ENCODE results near the gene ZC3H18. TPM values are rescaled to one million over a fixed set of nuclear protein-coding genes. Genes with fewer than 3 reads are reported as not detected.

The ZC3H18 gene
- total RNA-seq, 1 donor from 2014 or later, result 10.5 TPM

- Histone ChIP-seq H3K27me3 (ENCODE audit: control insufficient read depth, insufficient read depth, low read length) (no peaks in the 10 kb centered on the region), H3K4me3 (ENCODE audit: low read depth, low read length) (no peak overlapping the region), H3K36me3 (ENCODE audit: control insufficient read depth, insufficient read depth, low read length) (peaks cover 13% of the 10 kb centered on the region)
- no peak for TF ChIP-seq CTCF (IDR thresholded peaks at IDR 0.05; ENCODE audit: insufficient read depth, low read length, severe bottlenecking)
- DNase-seq (ENCODE audit: low read depth) (no peak), FAIRE-seq (no peak)
These were observed 21.4 kb downstream of the ZC3H18 start for GRCh38 chr16:88591577-88592021.

- DNase-seq (ENCODE audit: low read depth), result no peak
- Histone ChIP-seq H3K27me3 (ENCODE audit: control insufficient read depth, insufficient read depth, low read length) (no peaks in the 10 kb centered on the region), H3K36me3 (ENCODE audit: control insufficient read depth, insufficient read depth, low read length) (peaks cover 11% of the 10 kb centered on the region), H3K4me3 (ENCODE audit: low read depth, low read length) (no peak overlapping the region)
- FAIRE-seq, result no peak
- no peak for TF ChIP-seq CTCF (IDR thresholded peaks at IDR 0.05; ENCODE audit: insufficient read depth, low read length, severe bottlenecking)
These were observed 22.9 kb downstream of the ZC3H18 start for GRCh38 chr16:88593061-88593460.

DNA sequence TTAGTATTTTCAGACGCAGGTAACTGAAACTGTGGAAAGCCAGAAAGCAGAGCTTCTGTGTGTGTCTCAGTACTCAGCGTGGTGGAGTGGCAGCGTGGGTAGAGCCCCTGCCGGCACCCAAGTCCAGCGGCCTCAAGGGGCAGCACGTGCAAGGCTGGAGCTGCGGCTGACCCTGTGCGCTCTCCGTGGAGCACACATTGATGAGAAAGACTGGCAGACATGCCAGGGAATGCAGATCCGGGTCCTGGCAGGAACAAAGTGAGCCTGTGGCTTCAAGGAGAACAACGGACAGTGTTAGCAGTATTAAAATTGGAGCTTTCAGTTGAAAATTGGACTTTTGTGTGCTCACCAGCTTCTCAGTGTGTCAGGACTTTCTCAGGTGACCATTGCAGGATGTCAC, 23.3 kb downstream of the ZC3H18 start:
- FAIRE-seq (no peak), DNase-seq (ENCODE audit: low read depth) (no peak)
- Histone ChIP-seq H3K36me3 (ENCODE audit: control insufficient read depth, insufficient read depth, low read length) (peaks cover 15% of the 10 kb centered on the region), H3K27me3 (ENCODE audit: control insufficient read depth, insufficient read depth, low read length) (no peaks in the 10 kb centered on the region), H3K4me3 (ENCODE audit: low read depth, low read length) (no peak overlapping the region)
- no peak for TF ChIP-seq CTCF (IDR thresholded peaks at IDR 0.05; ENCODE audit: insufficient read depth, low read length, severe bottlenecking)

GRCh38 chr16:88593910-88594309, 23.7 kb downstream of the ZC3H18 start:
- no peak for TF ChIP-seq CTCF (IDR thresholded peaks at IDR 0.05; ENCODE audit: insufficient read depth, low read length, severe bottlenecking)
- no peak for DNase-seq (ENCODE audit: low read depth)
- Histone ChIP-seq H3K36me3 (ENCODE audit: control insufficient read depth, insufficient read depth, low read length) (peaks cover 16% of the 10 kb centered on the region), H3K4me3 (ENCODE audit: low read depth, low read length) (no peak overlapping the region), H3K27me3 (ENCODE audit: control insufficient read depth, insufficient read depth, low read length) (no peaks in the 10 kb centered on the region)
- no peak for FAIRE-seq

DNA sequence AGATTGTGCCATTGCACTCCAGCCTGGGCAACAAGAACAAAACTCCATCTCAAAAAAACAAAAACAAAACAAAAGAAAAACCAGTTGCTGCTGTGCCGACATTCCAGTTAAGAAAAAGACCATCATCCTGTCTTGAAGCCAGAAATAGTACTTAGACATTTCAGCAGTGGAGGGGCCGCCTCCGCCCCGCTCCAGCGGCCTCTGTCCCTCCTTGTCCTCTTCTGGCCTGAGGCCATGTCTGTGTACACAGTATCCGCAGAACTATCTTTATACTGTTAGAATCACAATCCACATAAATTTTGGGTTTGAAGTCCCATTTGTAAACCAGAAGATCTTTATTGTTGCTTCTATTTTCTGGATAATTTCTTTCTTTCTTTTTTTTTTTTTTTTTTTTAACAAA, 24.9 kb downstream of the ZC3H18 start:
- FAIRE-seq (no peak), DNase-seq (ENCODE audit: low read depth) (no peak)
- Histone ChIP-seq H3K36me3 (ENCODE audit: control insufficient read depth, insufficient read depth, low read length) (peaks cover 19% of the 10 kb centered on the region), H3K4me3 (ENCODE audit: low read depth, low read length) (no peak overlapping the region), H3K27me3 (ENCODE audit: control insufficient read depth, insufficient read depth, low read length) (no peaks in the 10 kb centered on the region)
- TF ChIP-seq CTCF (IDR thresholded peaks at IDR 0.05; ENCODE audit: insufficient read depth, low read length, severe bottlenecking), result no peak

GRCh38 chr16:88595921-88596320, 25.7 kb downstream of the ZC3H18 start:
- Histone ChIP-seq H3K36me3 (ENCODE audit: control insufficient read depth, insufficient read depth, low read length) (peaks cover 23% of the 10 kb centered on the region), H3K27me3 (ENCODE audit: control insufficient read depth, insufficient read depth, low read length) (no peaks in the 10 kb centered on the region)
- FAIRE-seq, result no peak

More at GRCh38 chr16:88595921-88596320, 25.7 kb downstream of the ZC3H18 start:
- DNase-seq (ENCODE audit: low read depth), result no peak
- H3K4me3 ChIP-seq (ENCODE audit: low read depth, low read length), result no peak overlapping the region
- TF ChIP-seq CTCF (IDR thresholded peaks at IDR 0.05; ENCODE audit: insufficient read depth, low read length, severe bottlenecking), result no peak
